PC-9 (cell line): ENCODE measurements around the gene ZNF710. TPM values are rescaled to one million over a fixed set of nuclear protein-coding genes. Genes with fewer than 3 reads are reported as not detected.
"Not testable (repeated sequence)": the region's sequence is repeated elsewhere in the genome, so short reads cannot be mapped to it uniquely, and the experiment has no call there.

Source experiments
- BruUV-seq: library from RNA; stranded (reverse); fragments of 400-500 nt; replicated peaks from 2 replicates; lab custom pipeline; 2021; lab: Mats Ljungman, UMichigan
- CTCF ChIA-PET: fragments of 300-600 bp; sonication (Branson Sonifier 250); formaldehyde crosslinking; loops from one replicate; lab custom pipeline; 2022; ENCODE audit warnings: antibody characterized with exemption; lab: Charles Lee
- POLR2A ChIA-PET: fragments of 300-600 bp; sonication (Branson Sonifier 250); formaldehyde crosslinking; loops from one replicate; lab custom pipeline; 2022; ENCODE audit warnings: antibody characterized with exemption; ENCODE audit not compliant: unreplicated experiment; lab: Charles Lee
- DNase-seq, 2 experiments: peaks; one replicate each; pipeline versions ENCODE4 v3.0.0 to v3.0.0-alpha.2; 2015 to 2022; ENCODE audit warnings: mixed read lengths in 1 of 2
- H2AFZ ChIP-seq: fragments of 200-600 bp; sonication (generic); 2 replicates; pipeline ENCODE4 v1.8.1; 2017; ENCODE audit warnings: antibody characterized with exemption
- H3F3A ChIP-seq: fragments of 200-600 bp; sonication (generic); 2 replicates; pipeline ENCODE4 v1.8.1; 2017; ENCODE audit warnings: antibody characterized with exemption, mild to moderate bottlenecking, low read depth; ENCODE audit not compliant: insufficient read depth
- H3K27ac ChIP-seq: fragments of 200-600 bp; sonication (generic); 2 replicates; pipeline ENCODE4 v1.6.1; 2016; ENCODE audit warnings: mixed run types
- H3K27me3 ChIP-seq: fragments of 200-600 bp; sonication (generic); 2 replicates; pipeline ENCODE4 v1.6.1; 2016; ENCODE audit warnings: low read depth, mixed run types; ENCODE audit not compliant: insufficient read depth
- H3K36me3 ChIP-seq: fragments of 200-600 bp; sonication (generic); 2 replicates; pipeline ENCODE4 v1.6.1; 2016; ENCODE audit warnings: low read depth, mixed run types
- H3K4me1 ChIP-seq: fragments of 200-600 bp; sonication (generic); replicated peaks from 2 replicates; pipeline ENCODE4 v1.6.1; 2016; ENCODE audit warnings: mixed run types; ENCODE audit not compliant: insufficient read depth
- H3K4me2 ChIP-seq: fragments of 200-600 bp; sonication (generic); 2 replicates; pipeline ENCODE4 v1.6.1; 2017; ENCODE audit warnings: mixed run types
- H3K4me3 ChIP-seq: fragments of 200-600 bp; sonication (generic); 2 replicates; pipeline ENCODE4 v1.6.1; 2016; ENCODE audit warnings: mixed run types
- H3K79me2 ChIP-seq: fragments of 200-600 bp; sonication (generic); 2 replicates; pipeline ENCODE4 v1.6.1; 2017; ENCODE audit warnings: low read depth, mixed run types
- H3K9me2 ChIP-seq: fragments of 200-600 bp; sonication (generic); 2 replicates; pipeline ENCODE4 v1.8.1; 2017; ENCODE audit warnings: mild to moderate bottlenecking; ENCODE audit not compliant: insufficient read depth
- H3K9me3 ChIP-seq: fragments of 200-600 bp; sonication (generic); 2 replicates; pipeline ENCODE4 v1.8.1; 2016; ENCODE audit warnings: low read depth; ENCODE audit not compliant: insufficient read depth
- H4K20me1 ChIP-seq: fragments of 200-600 bp; sonication (generic); 2 replicates; pipeline ENCODE4 v1.8.1; 2017; ENCODE audit not compliant: insufficient read depth
- CTCF ChIP-seq: fragments of 200-600 bp; sonication (generic); conservative IDR thresholded peaks from 2 replicates; pipeline ENCODE4 v1.6.1; 2017; ENCODE audit warnings: mixed run types, antibody characterized with exemption, mild to moderate bottlenecking, moderate library complexity
- EZH2 ChIP-seq: fragments of 200-600 bp; sonication (generic); IDR thresholded peaks from 2 replicates; pipeline ENCODE4 v1.8.0; 2017; ENCODE audit warnings: antibody characterized with exemption, low read depth
- intact Hi-C: fragments of 100-400 bp; cut with micrococcal nuclease; formaldehyde crosslinking; loops from one replicate; pipeline ENCODE4 v1.10.0; 2022; ENCODE audit not compliant: unreplicated experiment
- total RNA-seq: library from RNA; stranded (reverse); gene quantifications from 2 replicates; pipeline ENCODE4 v1.2.3, GENCODE V29; 2021

The ZNF710 gene
- total RNA-seq, 1 experiment from 2014 or later = 23.4 TPM

GRCh38 chr15:89975482-89976245 lies 25.5 kb upstream of the ZNF710 start:
- Histone ChIP-seq H3F3A (no peaks in the 10 kb centered on the region), H3K36me3 (no peaks in the 10 kb centered on the region), H3K27me3 (no peaks in the 10 kb centered on the region), H4K20me1 (no peaks in the 10 kb centered on the region), H2AFZ (no peak overlapping the region), H3K9me2 (no peaks in the 10 kb centered on the region), H3K4me1 (no peaks in the 10 kb centered on the region), H3K27ac (no peak overlapping the region), H3K4me2 (no peak overlapping the region), H3K9me3 (no peaks in the 10 kb centered on the region), H3K4me3 (no peak overlapping the region), H3K79me2 (no peaks in the 10 kb centered on the region)
- TF ChIP-seq CTCF (no peak), EZH2 (no peak)
- CTCF ChIA-PET = interaction anchor here (0.6 to 0.7 kb wide), 2 partner anchors 30 to 94 kb away, joined by 4 to 5 read pairs; no protein-coding TSS in a partner anchor
- POLR2A ChIA-PET = no interaction called here
- BruUV-seq = no TSS peak
- intact Hi-C loops = no loop called here
- DNase-seq = no peak

GRCh38 chr15:89976246-89976600 lies 24.9 kb upstream of the ZNF710 start:
- no peaks in the 10 kb centered on the region for H3K9me3 ChIP-seq
- no peak for TF ChIP-seq EZH2
- TF ChIP-seq CTCF = no peak
- H3K4me2 ChIP-seq = no peak overlapping the region
- H3K36me3 ChIP-seq = no peaks in the 10 kb centered on the region
- ChIA-PET CTCF (interaction anchor here (0.6 kb wide), 1 partner anchor 94 kb away, joined by 4 read pairs; no protein-coding TSS in a partner anchor), POLR2A (no interaction called here)
- intact Hi-C loops = no loop called here
- H3K79me2 ChIP-seq = no peaks in the 10 kb centered on the region
- H2AFZ ChIP-seq = no peak overlapping the region
- H3K27ac ChIP-seq = no peak overlapping the region
- H3K27me3 ChIP-seq = no peaks in the 10 kb centered on the region
- no peaks in the 10 kb centered on the region for H3F3A ChIP-seq
- no peak overlapping the region for H3K4me3 ChIP-seq
- no peaks in the 10 kb centered on the region for H3K4me1 ChIP-seq
- no TSS peak for BruUV-seq
- H3K9me2 ChIP-seq = no peaks in the 10 kb centered on the region
- DNase-seq = no peak
- H4K20me1 ChIP-seq = no peaks in the 10 kb centered on the region

DNA sequence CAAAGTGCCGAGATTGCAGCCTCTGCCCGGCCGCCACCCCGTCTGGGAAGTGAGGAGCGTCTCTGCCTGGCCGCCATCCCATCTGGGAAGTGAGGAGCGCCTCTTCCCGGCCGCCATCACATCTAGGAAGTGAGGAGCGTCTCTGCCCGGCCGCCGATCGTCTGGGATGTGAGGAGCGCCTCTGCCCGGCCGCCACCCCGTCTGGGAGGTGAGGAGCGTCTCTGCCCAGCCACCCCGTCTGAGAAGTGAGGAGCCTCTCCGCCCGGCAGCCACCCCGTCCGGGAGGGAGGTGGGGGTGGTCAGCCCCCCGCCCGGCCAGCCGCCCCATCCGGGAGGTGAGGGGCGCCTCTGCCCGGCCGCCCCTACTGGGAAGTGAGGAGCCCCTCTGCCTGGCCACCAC lies 23.3 kb upstream of the ZNF710 start:
- BruUV-seq, CTCF ChIA-PET, H3F3A ChIP-seq, H3K9me3 ChIP-seq, H3K4me3 ChIP-seq, H3K36me3 ChIP-seq, H2AFZ ChIP-seq, H3K4me1 ChIP-seq, POLR2A ChIA-PET, H3K4me2 ChIP-seq, H4K20me1 ChIP-seq, DNase-seq, H3K79me2 ChIP-seq, H3K27me3 ChIP-seq, H3K9me2 ChIP-seq, H3K27ac ChIP-seq: not testable (repeated sequence)
- intact Hi-C loops = loop anchor here (2.0 kb wide), 1 partner anchor 57 kb away; no protein-coding TSS in a partner anchor
